Esophagus squamous epithelium (tissue), 5 donors: ENCODE measurements around the gene CNTNAP2. TPM values are rescaled to one million over a fixed set of nuclear protein-coding genes. Genes with fewer than 3 reads are reported as not detected.

ENCODE experiments used
- DNase-seq: peaks from one replicate; lab custom pipeline; 2025; lab: John Stamatoyannopoulos, UW
- H3K27ac ChIP-seq, 4 donors: fragments of 200-600 bp; sonication (generic); one replicate each; pipeline ENCODE4 v1.5.1; 2016 to 2019; ENCODE audit warnings: mild to moderate bottlenecking in 1 of 4
- H3K27me3 ChIP-seq, 4 donors: fragments of 200-600 bp; sonication (generic); 1 replicate in 3 of 4; 2 replicates in 1 of 4; pipeline versions ENCODE4 v1.5.1 to v1.6.0; 2017 to 2021; ENCODE audit warnings: antibody characterized with exemption in 1 of 4
- H3K36me3 ChIP-seq, 3 donors: fragments of 200-600 bp; sonication (generic); one replicate each; pipeline ENCODE4 v1.5.1; 2016 to 2019
- H3K4me1 ChIP-seq, 3 donors: fragments of 200-600 bp; sonication (generic); one replicate each; pipeline ENCODE4 v1.5.1; 2017 to 2019
- H3K4me3 ChIP-seq, 4 donors: fragments of 200-600 bp; sonication (generic); 1 replicate in 3 of 4; 2 replicates in 1 of 4; pipeline ENCODE4 v1.5.1; 2016 to 2019; ENCODE audit warnings: mild to moderate bottlenecking in 2 of 4, moderate library complexity in 1 of 4
- H3K9me3 ChIP-seq, 3 donors: fragments of 200-600 bp; sonication (generic); one replicate each; pipeline ENCODE4 v1.5.1; 2016 to 2019
- CTCF ChIP-seq, 6 experiments: fragments of 450-650 bp in 4 of 6; fragments of 200-600 bp in 2 of 6; sonication (generic) in 2 of 6; IDR thresholded peaks; one replicate each; pipeline ENCODE4 v1.5.1; 2016 to 2019; ENCODE audit warnings: antibody characterized with exemption in 6 of 6, mild to moderate bottlenecking in 4 of 6, moderate library complexity in 4 of 6
- POLR2A ChIP-seq, 4 donors: fragments of 450-650 bp; IDR thresholded peaks; one replicate each; pipeline ENCODE4 v1.6.1; 2017; ENCODE audit warnings: antibody characterized with exemption in 4 of 4, mild to moderate bottlenecking in 4 of 4, moderate library complexity in 3 of 4
- WGBS, 2 donors: methylation state at CpG; one replicate each; pipeline ENCODE4 v1.1.5; 2018; 5-methylcytosine and 5-hydroxymethylcytosine counted together
- intact Hi-C: fragments of 100-400 bp; cut with DNase I; formaldehyde crosslinking; loops from one replicate; pipeline ENCODE4 v1.15.0; 2022
- total RNA-seq, 4 donors: library from RNA; depleted of rRNA; stranded (reverse); fragments of >200 nt; gene quantifications; one replicate each; pipeline ENCODE4 v1.1.0, GENCODE V29; 2016
- donor health status: DM: yes; HTN: yes; CAD: no.

The CNTNAP2 gene
- total RNA-seq, 4 donors from 2014 or later, result 0.95 to 2.3 (median 1.2) TPM

GRCh38 chr7:147033641-147034040, 917.0 kb downstream of the CNTNAP2 start:
- H3K27ac ChIP-seq, result no peak overlapping the region
- intact Hi-C loops, result no loop called here
- no peak overlapping the region for H3K4me3 ChIP-seq
- DNase-seq, result no peak
- H3K36me3 ChIP-seq, result no peaks in the 10 kb centered on the region
- no peaks in the 10 kb centered on the region for H3K4me1 ChIP-seq
- WGBS, 2 donors, result 72% methylated on average over 1 of the region's 1 CpG
- no peaks in the 10 kb centered on the region for H3K9me3 ChIP-seq
- TF ChIP-seq CTCF (IDR thresholded peaks at IDR 0.05), result no peak
- no peak for TF ChIP-seq POLR2A (IDR thresholded peaks at IDR 0.05)
- H3K27me3 ChIP-seq, result no peaks in the 10 kb centered on the region

- 88 to 91% methylated on average over 2 of the region's 2 CpGs for WGBS, 2 donors
Observed at GRCh38 chr7:147041438-147041837, 924.8 kb downstream of the CNTNAP2 start.

GRCh38 chr7:147044941-147045340, 928.3 kb downstream of the CNTNAP2 start:
- Histone ChIP-seq H3K36me3 (no peaks in the 10 kb centered on the region), H3K27ac (no peak overlapping the region), H3K4me1 (no peaks in the 10 kb centered on the region), H3K9me3 (no peaks in the 10 kb centered on the region), H3K4me3 (no peak overlapping the region), H3K27me3 (no peaks in the 10 kb centered on the region)
- TF ChIP-seq POLR2A (IDR thresholded peaks at IDR 0.05) (no peak), CTCF (IDR thresholded peaks at IDR 0.05) (no peak)
- WGBS, 2 donors, result 63 to 75% methylated on average over 6 of the region's 6 CpGs
- intact Hi-C loops, result no loop called here
- DNase-seq, result no peak

More at GRCh38 chr7:147041438-147041837, 924.8 kb downstream of the CNTNAP2 start:
- intact Hi-C loops, result no loop called here
- TF ChIP-seq POLR2A (IDR thresholded peaks at IDR 0.05) (no peak), CTCF (IDR thresholded peaks at IDR 0.05) (no peak)
- no peak for DNase-seq
- Histone ChIP-seq H3K27me3 (no peaks in the 10 kb centered on the region), H3K4me3 (no peak overlapping the region), H3K4me1 (no peaks in the 10 kb centered on the region), H3K36me3 (no peaks in the 10 kb centered on the region), H3K27ac (no peak overlapping the region), H3K9me3 (no peaks in the 10 kb centered on the region)

- TF ChIP-seq CTCF (IDR thresholded peaks at IDR 0.05) (no peak), POLR2A (IDR thresholded peaks at IDR 0.05) (no peak)
- H3K4me3 ChIP-seq, result no peak overlapping the region
- intact Hi-C loops, result no loop called here
- peaks cover 0 to 3% (median 0%) of the 10 kb centered on the region in 3 donors for H3K9me3 ChIP-seq
- no peaks in the 10 kb centered on the region for H3K36me3 ChIP-seq
- no peak overlapping the region for H3K27ac ChIP-seq
- no peaks in the 10 kb centered on the region for H3K4me1 ChIP-seq
- DNase-seq, result no peak
- no peaks in the 10 kb centered on the region for H3K27me3 ChIP-seq
- 60 to 78% methylated on average over 2 of the region's 2 CpGs for WGBS, 2 donors
Observed at GRCh38 chr7:147047696-147048095, 931.1 kb downstream of the CNTNAP2 start.

- intact Hi-C loops, result no loop called here
- H3K27ac ChIP-seq, result no peak overlapping the region
- H3K4me3 ChIP-seq, result no peak overlapping the region
- no peaks in the 10 kb centered on the region for H3K36me3 ChIP-seq
- peaks cover 0 to 3% (median 0%) of the 10 kb centered on the region in 3 donors for H3K9me3 ChIP-seq
- no peaks in the 10 kb centered on the region for H3K4me1 ChIP-seq
- 70 to 72% methylated on average over 5 of the region's 5 CpGs for WGBS, 2 donors
- DNase-seq, result no peak
- no peak for TF ChIP-seq POLR2A (IDR thresholded peaks at IDR 0.05)
- TF ChIP-seq CTCF (IDR thresholded peaks at IDR 0.05), result no peak
- no peaks in the 10 kb centered on the region for H3K27me3 ChIP-seq
Observed at GRCh38 chr7:147048864-147049263, 932.3 kb downstream of the CNTNAP2 start.
